GM19468 (cell line): ENCODE data around the gene UNC79.

Experiments
- ATAC-seq: cut with Tn5 transposase; IDR thresholded peaks from one replicate; pipeline ENCODE4 v1.9.1; 2021; ENCODE audit warnings: mild to moderate bottlenecking, moderate library complexity, moderate number of reproducible peaks; ENCODE audit not compliant: unreplicated experiment; ENCODE audit errors: extremely low read depth

Gene UNC79

DNA sequence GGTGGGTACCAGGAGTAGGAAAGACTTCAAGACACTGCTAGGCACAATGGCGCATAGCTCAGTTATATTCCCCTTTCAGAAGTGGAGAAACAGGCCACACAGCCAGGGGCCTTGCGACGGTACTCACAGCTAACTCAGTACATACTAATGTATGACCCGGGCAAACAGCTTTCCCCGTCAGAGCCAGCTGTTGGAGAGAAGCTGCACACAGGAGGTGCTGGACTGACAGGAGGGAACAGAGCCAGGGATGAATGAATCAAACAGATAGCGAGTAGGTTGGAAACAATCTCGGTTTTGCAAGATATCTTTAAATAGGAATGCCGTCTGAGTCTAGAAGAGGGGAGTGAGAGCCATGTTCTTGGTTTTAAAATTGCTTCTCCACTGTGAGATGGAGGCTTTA is 312.0 kb downstream of the UNC79 start:
- ATAC-seq, result no peak

DNA sequence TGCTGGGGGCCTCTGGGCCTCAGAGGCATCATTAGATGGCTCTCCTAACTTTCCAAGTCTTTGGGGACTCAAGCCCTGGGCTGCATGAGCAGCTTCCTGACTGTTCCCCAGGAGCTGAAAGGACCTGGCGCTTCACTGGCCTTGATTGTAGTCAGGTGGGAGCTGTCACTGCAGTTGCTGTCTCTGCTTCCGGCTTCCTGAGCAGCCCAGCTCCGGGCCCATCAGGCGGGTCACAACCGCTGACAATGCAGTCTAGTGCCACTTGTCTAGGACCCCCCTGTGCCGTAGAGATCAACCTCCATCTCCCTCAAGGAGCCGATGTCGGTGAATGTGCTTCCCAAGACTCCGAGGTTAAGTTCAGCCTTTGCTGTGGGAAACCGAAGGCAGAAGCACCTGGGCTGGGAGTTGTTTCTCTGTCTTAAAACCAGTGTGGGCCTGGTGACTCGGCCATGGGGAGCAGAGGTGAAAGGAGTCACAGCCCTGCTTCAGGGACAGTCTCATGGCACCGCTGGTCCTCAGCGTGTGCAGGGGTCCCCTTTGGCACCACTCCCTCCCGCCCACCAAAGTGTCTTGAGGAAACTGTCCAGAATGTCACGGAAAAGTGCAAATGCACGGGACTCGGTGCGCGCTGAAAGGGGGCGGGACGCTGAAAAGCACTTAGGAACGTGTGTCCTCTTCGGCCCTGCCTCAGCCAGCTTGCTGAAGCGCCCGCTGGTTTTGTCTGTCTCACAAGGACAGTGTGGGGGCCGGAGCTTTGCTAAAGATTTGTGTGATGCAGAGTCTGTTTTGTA is 312.7 kb downstream of the UNC79 start:
- no peak for ATAC-seq

DNA sequence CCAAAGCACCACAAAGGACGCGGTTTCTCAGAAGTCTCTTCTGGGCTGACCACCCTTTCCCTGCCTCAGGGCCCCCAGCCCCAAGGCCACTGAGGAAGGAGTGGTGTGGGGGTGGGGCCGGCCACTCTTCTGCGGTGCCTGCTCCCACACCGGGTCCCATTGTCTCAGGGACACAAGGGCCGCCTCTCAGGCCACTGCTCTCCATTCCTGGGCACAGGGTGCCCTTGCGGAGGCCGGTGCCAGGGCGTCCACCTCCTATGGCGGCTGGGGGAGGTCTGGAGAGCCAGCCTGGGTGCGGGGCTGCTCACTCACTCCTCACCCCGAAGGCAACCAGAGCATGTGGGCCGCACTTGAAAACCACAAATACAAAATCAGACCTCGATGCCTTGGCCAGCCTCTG is 313.4 kb downstream of the UNC79 start:
- ATAC-seq, result no peak

DNA sequence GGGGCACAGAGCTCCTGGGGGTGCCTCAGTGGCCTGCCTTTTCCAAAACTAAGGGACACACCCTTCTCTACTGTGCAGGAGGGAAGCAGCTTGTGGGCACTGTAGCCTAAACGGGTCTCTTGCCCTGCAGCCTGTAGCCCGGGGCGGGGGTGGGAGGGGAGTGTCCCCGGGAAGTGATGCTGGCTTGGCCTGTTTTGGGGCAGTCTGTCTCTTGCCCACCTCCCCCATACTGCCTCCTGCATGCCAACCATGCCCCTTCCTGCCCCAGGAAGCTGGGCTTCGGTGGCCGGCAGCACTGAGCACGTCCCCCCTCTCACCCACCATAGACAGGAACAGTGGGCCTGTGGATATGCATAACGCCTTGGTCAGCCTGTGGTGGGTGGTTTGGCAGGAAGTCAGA is 314.1 kb downstream of the UNC79 start:
- no peak for ATAC-seq

DNA sequence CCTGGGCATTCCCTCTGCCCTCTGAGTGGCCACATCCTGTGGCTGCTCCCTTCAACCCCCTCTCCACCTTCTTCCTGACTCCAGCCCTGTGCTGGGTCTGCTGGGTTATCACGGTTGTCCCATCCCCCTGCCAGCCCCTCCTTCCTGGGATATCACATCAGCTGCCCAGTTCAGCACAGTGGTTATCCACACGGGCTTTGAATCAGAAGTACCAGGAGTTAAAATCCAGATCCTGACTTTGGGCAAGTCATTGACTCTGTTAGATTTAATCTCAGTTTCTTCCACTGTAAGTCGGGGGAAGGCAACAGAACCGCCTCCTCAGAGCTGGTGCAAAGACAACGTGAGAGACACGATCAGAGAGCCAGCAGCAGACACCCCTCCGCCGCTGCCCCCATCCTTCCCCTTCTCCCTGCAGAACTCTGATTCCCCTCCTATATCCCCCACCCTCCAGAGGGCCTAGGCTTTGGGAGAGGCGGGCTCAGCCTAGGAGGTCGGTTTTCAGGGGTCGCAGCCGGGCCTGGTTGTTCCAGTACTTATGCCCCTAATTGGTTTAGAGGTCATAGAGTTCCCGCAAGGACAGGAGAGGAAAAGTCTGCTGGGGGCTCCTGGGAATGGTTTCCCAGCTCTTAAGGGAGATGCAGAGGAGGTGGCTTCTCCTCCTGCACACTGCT is 315.0 kb downstream of the UNC79 start:
- no peak for ATAC-seq

DNA sequence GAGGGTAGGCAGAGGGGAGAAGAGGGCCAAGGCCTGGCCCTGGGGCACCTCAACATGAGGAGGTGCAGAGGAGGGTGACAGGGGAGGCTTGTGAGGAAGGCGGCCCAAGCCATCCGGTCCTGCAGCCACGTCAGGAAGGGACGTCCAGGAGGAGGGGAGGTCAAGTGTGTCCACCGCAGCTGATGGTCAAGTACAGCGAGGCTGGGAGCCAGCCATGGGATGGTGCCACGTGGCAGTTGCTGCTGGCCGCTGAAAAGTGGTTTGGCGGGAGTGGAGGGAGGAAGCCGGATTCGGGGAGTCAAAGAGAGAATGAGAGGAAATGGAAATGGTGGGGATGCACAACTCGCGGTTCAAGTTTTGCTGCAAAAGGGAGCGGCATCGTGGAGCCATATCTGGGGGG is 316.4 kb downstream of the UNC79 start:
- no peak for ATAC-seq

DNA sequence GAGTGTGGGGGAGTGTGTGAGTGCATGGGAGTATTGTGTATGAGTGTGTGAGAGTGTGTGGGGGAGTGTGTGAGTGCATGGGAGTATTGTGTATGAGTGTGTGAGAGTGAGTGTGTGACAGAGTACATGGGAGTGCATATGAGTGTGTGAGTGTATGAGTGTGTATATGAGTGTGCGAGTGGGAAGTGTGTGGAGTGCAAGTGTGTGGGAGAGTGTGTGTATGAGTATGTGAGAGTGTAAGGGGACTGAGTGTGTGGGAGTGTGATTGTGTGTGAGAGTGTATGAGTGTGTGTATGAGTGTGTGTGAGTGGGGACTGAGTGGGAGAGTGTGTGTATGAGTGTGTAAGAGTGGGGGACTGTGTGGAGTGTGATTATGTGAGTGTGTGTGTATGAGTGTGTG is 316.8 kb downstream of the UNC79 start:
- no peak for ATAC-seq

DNA sequence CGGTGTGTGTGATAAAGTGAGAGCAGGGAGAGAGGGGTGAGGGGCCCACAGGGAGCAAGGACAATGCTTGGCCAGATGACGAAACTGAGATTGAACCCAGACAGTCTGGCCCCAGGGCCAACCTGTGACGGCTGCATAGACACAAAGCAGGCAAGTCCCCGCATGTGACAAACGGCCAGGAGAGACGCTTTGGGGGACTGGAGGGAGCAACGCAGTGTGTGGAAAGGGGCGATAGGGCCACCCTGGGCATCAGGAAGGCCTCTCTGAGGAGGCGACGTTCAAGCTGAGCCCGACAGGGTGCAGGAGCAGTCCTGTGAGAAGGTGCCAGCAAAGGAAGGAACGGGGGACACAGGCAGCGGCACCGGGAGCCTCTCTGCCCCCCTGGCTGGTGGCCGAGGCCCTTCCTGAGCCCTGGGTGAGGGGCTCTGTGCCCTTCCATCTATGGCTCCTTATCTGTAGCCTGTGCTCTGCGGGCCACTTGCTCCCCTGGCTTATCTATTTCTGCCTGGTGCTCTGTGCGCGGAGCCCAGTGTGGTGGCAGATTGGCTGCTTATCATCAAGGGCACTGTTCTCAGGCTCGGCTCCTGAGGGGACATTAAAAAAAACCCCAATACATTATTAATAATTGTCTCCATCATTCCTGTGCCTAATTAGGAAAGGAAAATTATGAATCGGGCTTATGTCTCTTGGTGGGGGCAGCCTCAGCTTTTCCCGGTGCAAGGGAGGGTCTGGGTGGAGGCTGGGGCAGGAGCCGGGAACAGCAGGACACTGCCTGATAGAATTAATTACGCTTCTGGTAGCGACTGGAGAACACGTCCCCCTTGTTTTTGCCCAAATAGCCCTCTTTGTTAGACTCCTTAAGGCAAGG is 317.7 kb downstream of the UNC79 start:
- no peak for ATAC-seq

DNA sequence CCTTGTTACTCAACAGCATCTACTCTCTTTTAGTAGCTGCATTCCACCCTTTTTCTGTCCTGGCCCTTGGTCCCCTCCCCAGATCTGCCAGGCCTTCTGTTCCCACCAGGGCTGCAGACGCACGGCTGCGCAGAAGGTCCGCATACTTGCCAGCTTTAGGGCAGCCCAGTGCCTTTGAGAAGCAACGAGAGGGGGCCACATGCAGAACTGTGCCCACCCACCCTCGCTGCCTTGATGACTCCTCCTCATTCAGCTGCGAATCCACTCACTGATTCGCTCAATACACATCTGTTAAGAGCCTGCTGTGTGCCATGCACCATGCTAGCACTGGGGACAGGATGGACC is 318.3 kb downstream of the UNC79 start:
- ATAC-seq, result no peak

DNA sequence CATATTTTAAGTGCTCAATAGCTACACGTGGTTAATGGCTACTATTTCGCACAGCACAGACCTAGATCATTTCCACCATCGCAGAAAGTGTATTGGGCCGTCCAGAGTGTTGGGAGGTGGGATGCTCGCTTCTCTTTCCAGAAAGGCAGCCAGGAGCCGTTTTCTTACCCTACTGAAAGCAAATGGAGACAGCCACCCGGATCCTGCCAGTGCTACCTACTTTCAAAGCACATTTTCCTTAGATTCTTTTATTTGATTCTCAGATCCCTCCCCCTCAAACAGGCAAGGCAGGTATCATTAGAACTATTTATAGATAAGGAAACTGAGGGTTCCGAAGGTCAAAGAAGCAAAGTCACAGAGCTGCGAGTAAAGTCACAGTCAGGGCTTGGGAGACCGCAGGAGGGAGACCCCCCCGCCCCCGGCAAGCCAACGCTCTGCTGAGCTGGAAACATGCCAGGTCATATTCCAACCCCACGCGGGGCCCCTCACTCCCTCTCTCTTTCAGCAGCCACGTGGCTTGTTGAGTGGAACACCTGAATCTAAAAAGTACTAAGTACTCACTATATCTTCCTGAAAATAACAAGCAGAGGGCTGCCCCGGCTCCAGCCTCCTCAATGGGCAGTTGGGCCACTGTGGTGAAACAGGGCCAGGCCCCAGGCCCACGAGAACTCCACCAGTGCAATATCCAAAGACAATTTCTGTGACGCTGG is 321.4 kb downstream of the UNC79 start:
- ATAC-seq, result no peak

DNA sequence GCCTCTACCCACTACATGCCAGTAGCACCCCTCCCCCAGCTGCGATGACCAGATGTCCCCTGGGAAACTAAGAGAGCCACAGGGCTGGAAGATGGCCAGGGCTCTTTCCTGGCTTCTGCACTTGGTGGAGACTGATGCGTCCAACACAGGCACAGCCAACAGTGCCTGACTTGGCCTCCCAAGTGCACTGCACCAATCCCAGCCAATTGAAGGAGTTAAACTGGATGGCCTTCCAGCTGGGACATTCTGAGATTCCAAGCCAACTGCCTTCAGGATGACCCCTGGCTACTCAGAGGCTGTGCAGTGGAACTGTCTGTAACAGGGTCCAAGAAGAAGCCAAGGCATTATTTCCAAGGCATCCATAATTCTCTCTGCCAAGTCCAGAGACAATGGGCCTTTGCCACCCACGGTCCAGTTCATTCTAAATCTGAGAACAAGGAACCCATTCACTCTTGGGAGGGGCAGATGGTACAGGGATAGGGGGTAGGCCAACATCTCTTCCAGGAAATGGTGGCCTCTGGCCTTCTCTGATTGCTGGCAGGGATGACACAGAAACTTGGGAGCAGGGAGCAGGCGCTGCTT is 322.3 kb downstream of the UNC79 start:
- no peak for ATAC-seq

DNA sequence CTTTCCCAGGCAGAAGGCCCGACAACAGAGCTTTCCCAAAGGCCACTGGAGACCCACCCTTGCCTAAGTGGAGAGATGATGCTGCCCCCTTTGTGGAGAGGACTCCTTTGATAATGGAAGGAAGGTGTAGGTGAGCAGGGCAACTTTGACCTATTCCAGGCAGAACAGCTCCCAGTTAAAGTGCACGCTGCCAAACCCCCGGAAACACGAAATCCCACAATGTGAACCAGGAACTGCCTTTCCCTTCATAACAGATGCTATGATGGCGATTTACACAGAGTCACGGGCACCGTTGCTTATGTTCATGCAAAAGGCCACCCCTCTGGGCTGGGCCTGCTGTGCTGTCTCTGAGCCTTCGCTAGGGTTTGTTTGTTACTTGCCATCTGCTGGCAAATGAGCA is 322.9 kb downstream of the UNC79 start:
- no peak for ATAC-seq

DNA sequence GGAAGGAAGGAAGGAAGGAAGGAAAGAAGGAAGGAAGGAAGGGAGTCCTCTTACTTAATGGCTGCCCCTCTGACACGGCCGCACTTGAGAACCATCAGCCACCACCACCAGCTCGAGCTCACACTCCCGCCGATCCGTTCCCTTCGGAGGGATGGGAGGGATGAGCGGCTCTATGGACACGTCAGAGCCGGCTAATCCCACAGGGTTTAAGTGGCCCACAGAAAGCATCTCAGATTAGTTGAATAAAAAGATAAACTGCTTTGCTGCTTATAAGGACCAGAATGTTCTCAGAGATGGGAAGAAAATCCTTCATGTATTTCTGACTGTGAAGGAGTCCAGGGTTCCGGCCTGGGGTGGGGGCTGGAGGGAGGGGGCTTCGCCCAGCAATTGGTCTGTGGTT is 326.5 kb downstream of the UNC79 start:
- ATAC-seq, result no peak
